Superior temporal gyrus (tissue), 1 donor: Measurements from ENCODE around the gene EME2.

ENCODE experiments used
- DNase-seq: peaks from one replicate; pipeline ENCODE4 v3.0.0-alpha.2; 2016; ENCODE audit errors: extremely low spot score

Gene EME2

GRCh38 chr16:1818873-1819525, 46.4 kb downstream of the EME2 start:
- no peak for DNase-seq

- DNase-seq: no peak
Observed at GRCh38 chr16:1819611-1820010, 47.0 kb downstream of the EME2 start.

GRCh38 chr16:1820096-1820945, 47.7 kb downstream of the EME2 start:
- DNase-seq: no peak

- DNase-seq: no peak
Observed at GRCh38 chr16:1820946-1821290, 48.3 kb downstream of the EME2 start.

- DNase-seq: no peak
Observed at GRCh38 chr16:1821861-1822611, 49.4 kb downstream of the EME2 start.

- DNase-seq: no peak
Observed at GRCh38 chr16:1822801-1823200, 50.2 kb downstream of the EME2 start.

GRCh38 chr16:1823821-1824220, 51.2 kb downstream of the EME2 start:
- DNase-seq: peak; percentile 42

- no peak for DNase-seq
Observed at GRCh38 chr16:1825381-1825863, 52.8 kb downstream of the EME2 start.
